Daoy (cell line): Measurements from ENCODE around the gene SYNE2. TPM values are rescaled to one million over a fixed set of nuclear protein-coding genes. Genes with fewer than 3 reads are reported as not detected.
"Not testable (repeated sequence)": the region's sequence is repeated elsewhere in the genome, so short reads cannot be mapped to it uniquely, and the experiment has no call there.

Experiments
- DNase-seq: peaks from one replicate; pipeline ENCODE4 v3.0.0-alpha.2; 2015; ENCODE audit warnings: low read depth
- total RNA-seq: library from RNA; depleted of rRNA; stranded (reverse); fragments of >200 nt; shearing (Covaris generic); gene quantifications from 2 replicates; pipeline ENCODE4 v1.2.3, GENCODE V29; 2014

The SYNE2 gene
- total RNA-seq, 1 experiment from 2014 or later: 24.1 TPM

GRCh38 chr14:63869940-63870752 lies 17.3 kb downstream of the SYNE2 start:
- DNase-seq: not testable (repeated sequence)

- not testable (repeated sequence) for DNase-seq
These were observed 17.9 kb downstream of the SYNE2 start for GRCh38 chr14:63870753-63871037.

DNA sequence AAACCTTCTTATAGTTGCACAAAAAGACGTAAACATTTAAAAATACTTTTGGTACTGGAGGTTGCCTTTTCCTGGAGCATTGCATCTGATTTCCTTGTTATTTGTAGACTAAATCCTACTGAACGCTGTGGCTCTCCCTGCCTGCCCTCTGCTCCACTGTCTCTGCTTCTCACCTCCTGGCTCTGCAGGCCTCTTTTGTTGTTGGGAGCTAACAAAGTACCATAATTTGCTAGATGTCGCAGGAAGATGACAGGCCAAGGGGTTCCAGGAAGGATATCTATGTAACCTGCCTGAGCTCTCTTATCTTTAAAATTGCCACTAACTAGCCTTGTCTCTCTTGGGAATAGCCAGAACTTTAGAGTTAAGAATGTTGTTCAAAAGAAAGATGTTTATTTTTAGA lies 21.4 kb downstream of the SYNE2 start:
- DNase-seq: no peak

DNA sequence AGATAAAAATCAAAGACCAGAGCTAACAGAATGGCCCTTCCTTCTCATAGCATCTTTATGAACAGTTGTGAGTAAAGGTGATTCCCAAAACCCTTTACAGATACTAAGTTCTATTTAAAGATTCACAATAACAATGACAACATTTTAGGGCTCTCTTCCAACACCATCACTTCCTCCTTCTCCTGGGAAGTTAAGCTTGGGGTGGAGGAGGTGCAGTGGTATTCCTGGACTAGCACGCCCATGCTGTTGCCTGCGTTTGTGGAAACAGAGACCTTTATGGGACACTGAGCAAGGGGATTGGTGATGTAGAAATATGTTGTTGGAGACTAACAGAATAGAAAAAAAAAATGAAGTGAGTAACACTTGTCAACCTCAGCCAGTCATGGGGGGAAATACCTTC lies 22.5 kb downstream of the SYNE2 start:
- peak; percentile 35 for DNase-seq

DNA sequence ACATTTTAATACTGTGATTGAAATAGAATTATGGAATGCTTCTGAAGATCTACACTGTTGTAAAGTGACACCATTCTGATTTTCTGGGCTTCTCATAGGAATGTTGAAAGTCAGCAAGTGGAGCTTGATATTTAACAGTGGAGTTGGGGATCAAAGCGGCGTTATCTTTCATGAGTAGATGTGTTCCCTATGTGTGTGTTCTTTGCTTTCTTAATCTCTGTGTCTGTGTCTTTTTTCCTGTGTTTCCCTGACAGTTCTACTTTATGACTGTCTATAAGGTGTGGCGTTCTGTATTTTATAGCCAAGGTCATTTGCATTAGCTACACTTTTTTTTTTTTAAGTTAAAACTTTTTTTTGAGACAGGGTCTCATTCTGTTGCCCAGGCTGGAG lies 24.7 kb downstream of the SYNE2 start:
- DNase-seq: no peak

DNA sequence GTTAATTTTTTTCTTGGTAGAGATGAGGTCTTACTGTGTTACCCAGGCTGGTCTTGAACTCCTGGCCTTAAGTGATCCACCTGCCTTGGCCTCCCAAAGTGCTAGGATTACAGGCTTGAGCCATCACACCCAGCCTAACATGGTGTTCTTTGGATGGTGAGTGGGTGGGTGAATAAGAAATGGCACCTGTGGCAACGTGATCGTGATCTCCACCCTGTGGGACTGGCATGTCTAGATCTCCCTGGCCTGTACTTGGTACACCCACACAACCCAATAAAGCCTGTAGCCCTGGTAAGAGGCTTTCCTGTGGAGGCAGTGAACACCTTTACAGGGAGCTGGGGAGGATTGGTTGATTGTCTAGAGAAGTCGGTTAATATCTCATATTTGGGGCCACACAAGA lies 25.2 kb downstream of the SYNE2 start:
- DNase-seq: no peak

DNA sequence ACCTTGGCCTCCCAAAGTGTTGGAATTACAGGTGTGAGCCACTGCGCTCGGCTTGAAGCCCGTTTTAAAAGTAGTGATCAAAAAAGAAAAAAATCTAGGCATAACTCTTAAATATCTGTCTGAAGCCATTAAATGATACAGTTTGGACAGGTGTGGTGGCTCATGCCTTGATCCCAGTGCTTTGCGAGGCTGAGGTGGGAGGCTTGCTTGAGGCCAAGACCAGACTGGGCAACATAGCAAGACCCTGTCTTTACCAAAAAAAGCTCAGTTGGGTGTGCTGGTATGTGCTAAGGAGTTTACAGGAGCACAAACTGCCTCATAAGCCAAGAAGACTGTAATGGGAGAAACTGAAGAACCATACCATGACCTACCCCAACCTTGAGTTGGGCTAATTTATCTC lies 26.0 kb downstream of the SYNE2 start:
- no peak for DNase-seq

GRCh38 chr14:63881926-63882325 lies 29.1 kb downstream of the SYNE2 start:
- no peak for DNase-seq

- DNase-seq: no peak
These were observed 35.1 kb downstream of the SYNE2 start for GRCh38 chr14:63887899-63888298.

GRCh38 chr14:63890553-63890952 lies 37.7 kb downstream of the SYNE2 start:
- no peak for DNase-seq

GRCh38 chr14:63891148-63891975 lies 38.6 kb downstream of the SYNE2 start:
- DNase-seq: peak; percentile 13

GRCh38 chr14:63892265-63892664 lies 39.5 kb downstream of the SYNE2 start:
- DNase-seq: no peak

GRCh38 chr14:63893701-63894458 lies 41.1 kb downstream of the SYNE2 start:
- DNase-seq: peak; percentile 27

- no peak for DNase-seq
These were observed 42.7 kb downstream of the SYNE2 start for GRCh38 chr14:63895510-63895909.

GRCh38 chr14:63896278-63896720 lies 43.5 kb downstream of the SYNE2 start:
- peak; percentile 79 for DNase-seq

- DNase-seq: no peak
These were observed 44.9 kb downstream of the SYNE2 start for GRCh38 chr14:63897721-63898163.

GRCh38 chr14:63899953-63900352 lies 47.1 kb downstream of the SYNE2 start:
- DNase-seq: no peak

DNA sequence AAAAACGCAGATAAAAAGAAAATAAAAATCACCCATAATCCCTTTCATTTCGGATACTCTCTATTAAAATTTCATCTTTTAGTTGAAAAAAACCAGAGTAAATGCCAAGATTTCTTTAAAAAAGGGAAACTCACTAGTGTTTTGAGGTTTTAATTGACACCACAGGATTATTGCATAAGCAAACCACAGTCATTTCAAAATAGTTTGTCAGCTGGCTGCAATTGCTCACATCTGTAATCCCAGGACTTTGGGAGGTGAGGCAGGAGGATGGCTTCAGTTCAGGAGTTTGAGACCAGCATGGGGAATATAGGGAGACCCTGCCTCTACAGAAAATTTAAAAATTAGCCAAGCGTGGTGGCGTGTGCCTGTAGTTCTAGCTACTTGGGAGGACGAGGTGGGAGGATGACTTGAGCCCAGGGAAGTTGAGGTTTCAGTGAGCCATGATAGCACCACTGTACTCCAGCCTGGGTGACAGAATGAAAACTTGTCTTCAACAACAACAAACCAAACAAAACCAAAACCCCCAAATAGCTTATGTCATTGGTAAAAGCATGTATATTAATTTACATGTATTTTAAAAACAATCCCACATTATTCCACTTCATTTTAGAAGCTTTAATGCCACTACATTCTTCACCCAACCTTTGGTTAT lies 48.8 kb downstream of the SYNE2 start:
- DNase-seq: no peak

DNA sequence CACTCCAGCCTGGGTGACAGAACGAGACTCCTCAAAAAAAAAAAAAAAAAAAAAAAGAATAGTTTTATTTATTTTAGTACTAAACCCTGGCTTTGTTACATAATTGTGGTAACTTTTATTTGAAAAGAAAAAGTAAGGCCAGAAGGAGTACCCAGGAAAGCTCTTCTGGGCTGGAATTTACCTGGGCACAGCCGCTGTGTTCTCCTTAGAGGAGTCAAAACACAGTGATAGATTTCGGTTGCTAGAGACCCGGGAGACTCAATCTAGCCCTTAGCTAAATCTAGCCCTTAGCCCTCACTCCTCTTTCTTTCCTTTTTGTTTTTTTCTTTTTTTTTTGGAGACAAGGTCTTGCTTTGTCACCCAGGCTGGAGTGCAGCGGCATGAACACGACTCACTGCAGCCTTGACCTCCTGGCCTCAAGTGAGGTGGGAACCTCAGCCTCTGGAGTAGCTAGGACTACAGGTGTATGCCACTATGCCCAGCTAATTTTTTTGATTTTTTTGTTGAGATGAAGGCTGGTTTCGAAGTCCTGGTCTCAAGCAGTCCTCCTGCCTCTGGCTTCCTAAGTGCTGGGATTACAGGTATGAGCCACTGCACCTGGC lies 49.7 kb downstream of the SYNE2 start:
- no peak for DNase-seq

DNA sequence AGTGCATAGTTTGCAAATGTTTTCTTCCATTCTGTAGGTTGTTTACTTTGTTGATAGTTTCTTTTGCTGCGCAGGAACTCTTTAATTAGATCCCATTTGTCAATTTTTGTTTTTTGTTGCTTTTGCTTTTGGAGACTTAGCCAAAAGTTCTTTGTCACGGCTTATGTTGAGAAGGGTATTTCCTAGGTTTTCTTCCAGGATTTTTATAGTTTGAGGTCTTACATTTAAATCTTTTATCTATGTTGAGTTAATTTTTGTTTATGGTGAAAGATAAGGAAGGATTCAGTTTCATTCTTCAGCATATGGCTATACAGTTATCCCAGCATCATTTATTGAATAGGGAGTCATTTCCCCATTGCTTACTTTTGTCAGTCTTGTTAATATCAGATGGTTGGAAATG lies 51.9 kb downstream of the SYNE2 start:
- no peak for DNase-seq

- DNase-seq: no peak
These were observed 52.6 kb downstream of the SYNE2 start for GRCh38 chr14:63905370-63905769.
